ENCODE measurements around the gene VWA5B2. TPM values are rescaled to one million over a fixed set of nuclear protein-coding genes. Genes with fewer than 3 reads are reported as not detected.

The VWA5B2 gene
- total RNA-seq, 1 donor from 2014 or later = 0.11 TPM

DNA sequence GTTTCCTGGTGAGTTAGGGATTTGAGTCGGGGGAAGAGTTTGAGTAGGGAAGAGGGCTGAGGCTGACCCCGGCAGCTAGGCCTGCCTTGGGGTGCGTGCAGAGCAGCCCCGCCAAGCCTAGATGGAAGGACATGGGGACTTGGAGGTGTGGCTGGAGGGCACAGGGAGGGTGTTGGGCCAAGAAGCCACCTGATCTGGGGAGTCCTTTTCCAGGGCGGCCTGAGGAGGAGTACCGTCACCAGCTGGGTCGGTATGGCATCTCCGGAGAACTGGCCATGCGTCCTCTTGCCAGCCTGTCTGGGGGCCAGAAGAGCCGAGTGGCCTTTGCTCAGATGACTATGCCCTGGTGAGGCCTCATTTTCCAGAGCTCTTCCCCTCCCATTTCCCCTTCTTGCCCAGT, 36.5 kb upstream of the VWA5B2 start:
- peaks cover 47% of the 10 kb centered on the region for H3K36me3 Mint-ChIP-seq (ENCODE audit: unreplicated experiment)
- DNase-seq (ENCODE audit: extremely low spot score, unreplicated experiment) = no peak
- H3K27me3 Mint-ChIP-seq (ENCODE audit: unreplicated experiment) = no peaks in the 10 kb centered on the region
- TF ChIP-seq CTCF (IDR thresholded peaks at IDR 0.05) = no peak
- no peaks in the 10 kb centered on the region for H3K9me3 Mint-ChIP-seq (ENCODE audit: unreplicated experiment)
- peaks cover 3% of the 10 kb centered on the region for H3K4me1 Mint-ChIP-seq (ENCODE audit: unreplicated experiment)
- no peak overlapping the region for H3K27ac Mint-ChIP-seq (ENCODE audit: unreplicated experiment)
- no peak overlapping the region for H3K4me3 Mint-ChIP-seq (ENCODE audit: unreplicated experiment)

- H3K4me3 Mint-ChIP-seq (ENCODE audit: unreplicated experiment) = no peak overlapping the region
- H3K27ac Mint-ChIP-seq (ENCODE audit: unreplicated experiment) = no peak overlapping the region
- H3K4me1 Mint-ChIP-seq (ENCODE audit: unreplicated experiment) = no peaks in the 10 kb centered on the region
- peaks cover 47% of the 10 kb centered on the region for H3K36me3 Mint-ChIP-seq (ENCODE audit: unreplicated experiment)
- no peak for DNase-seq (ENCODE audit: extremely low spot score, unreplicated experiment)
- H3K9me3 Mint-ChIP-seq (ENCODE audit: unreplicated experiment) = no peaks in the 10 kb centered on the region
- no peak for TF ChIP-seq CTCF (IDR thresholded peaks at IDR 0.05)
- H3K27me3 Mint-ChIP-seq (ENCODE audit: unreplicated experiment) = no peaks in the 10 kb centered on the region
Observed at GRCh38 chr3:184193991-184194539, 35.3 kb upstream of the VWA5B2 start.

DNA sequence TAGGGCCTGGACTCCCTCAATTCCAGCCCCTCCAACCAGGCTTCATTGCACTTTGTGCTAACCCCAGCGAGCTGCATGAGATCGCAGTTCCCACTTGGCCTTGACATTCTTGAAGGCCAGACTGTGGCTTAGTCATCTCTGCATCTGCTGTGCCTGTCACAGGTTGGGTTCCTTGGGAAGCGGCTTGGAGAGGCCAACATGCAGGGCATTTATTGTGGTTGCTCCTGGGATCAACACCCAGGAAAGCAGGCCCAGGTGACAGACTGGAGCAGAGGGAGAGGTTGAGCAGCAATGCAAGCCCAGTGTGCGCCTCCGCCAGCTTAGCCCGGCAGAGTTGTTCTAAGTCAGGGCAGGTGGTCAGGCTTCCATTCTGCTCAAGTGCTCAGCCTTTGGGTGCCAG, 32.8 kb upstream of the VWA5B2 start:
- no peaks in the 10 kb centered on the region for H3K4me1 Mint-ChIP-seq (ENCODE audit: unreplicated experiment)
- peaks cover 34% of the 10 kb centered on the region for H3K36me3 Mint-ChIP-seq (ENCODE audit: unreplicated experiment)
- H3K4me3 Mint-ChIP-seq (ENCODE audit: unreplicated experiment) = no peak overlapping the region
- no peak overlapping the region for H3K27ac Mint-ChIP-seq (ENCODE audit: unreplicated experiment)
- H3K27me3 Mint-ChIP-seq (ENCODE audit: unreplicated experiment) = no peaks in the 10 kb centered on the region
- H3K9me3 Mint-ChIP-seq (ENCODE audit: unreplicated experiment) = no peaks in the 10 kb centered on the region
- no peak for TF ChIP-seq CTCF (IDR thresholded peaks at IDR 0.05)
- DNase-seq (ENCODE audit: extremely low spot score, unreplicated experiment) = no peak

GRCh38 chr3:184198509-184198908, 30.9 kb upstream of the VWA5B2 start:
- H3K4me1 Mint-ChIP-seq (ENCODE audit: unreplicated experiment) = no peaks in the 10 kb centered on the region
- no peak for DNase-seq (ENCODE audit: extremely low spot score, unreplicated experiment)
- no peak overlapping the region for H3K27ac Mint-ChIP-seq (ENCODE audit: unreplicated experiment)
- peaks cover 19% of the 10 kb centered on the region for H3K36me3 Mint-ChIP-seq (ENCODE audit: unreplicated experiment)
- TF ChIP-seq CTCF (IDR thresholded peaks at IDR 0.05) = no peak
- no peaks in the 10 kb centered on the region for H3K9me3 Mint-ChIP-seq (ENCODE audit: unreplicated experiment)
- no peak overlapping the region for H3K4me3 Mint-ChIP-seq (ENCODE audit: unreplicated experiment)
- peaks cover 3% of the 10 kb centered on the region for H3K27me3 Mint-ChIP-seq (ENCODE audit: unreplicated experiment)

DNA sequence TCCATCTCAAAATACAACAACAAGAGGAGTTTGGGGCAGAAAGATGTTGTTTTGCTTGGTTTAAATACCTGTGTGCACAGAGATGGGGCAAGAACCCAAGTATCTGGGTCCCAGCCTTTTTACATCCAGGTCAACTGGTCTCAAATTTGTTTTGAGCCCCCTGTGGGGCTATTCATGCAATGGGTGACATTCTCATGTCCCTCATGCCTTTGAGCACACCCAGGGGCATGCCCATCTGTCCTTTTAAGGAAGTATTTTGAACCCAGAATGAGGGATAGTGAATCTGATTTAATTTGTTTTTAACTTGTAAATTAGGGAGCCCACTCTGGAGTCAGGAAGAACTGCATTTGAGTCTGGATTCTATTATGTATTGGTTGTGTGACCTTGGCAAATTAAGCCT, 28.6 kb upstream of the VWA5B2 start:
- Mint-ChIP-seq H3K36me3 (ENCODE audit: unreplicated experiment) (peaks cover 2% of the 10 kb centered on the region), H3K9me3 (ENCODE audit: unreplicated experiment) (no peaks in the 10 kb centered on the region), H3K27ac (ENCODE audit: unreplicated experiment) (no peak overlapping the region), H3K4me1 (ENCODE audit: unreplicated experiment) (no peaks in the 10 kb centered on the region), H3K4me3 (ENCODE audit: unreplicated experiment) (no peak overlapping the region), H3K27me3 (ENCODE audit: unreplicated experiment) (peaks cover 6% of the 10 kb centered on the region)
- TF ChIP-seq CTCF (IDR thresholded peaks at IDR 0.05) = no peak
- no peak for DNase-seq (ENCODE audit: extremely low spot score, unreplicated experiment)
